Thyroid gland (tissue), 4 donors: ENCODE results near the gene NAV3.

ENCODE experiments used
- POLR2A ChIP-seq, 2 donors: fragments of 450-650 bp; IDR thresholded peaks; one replicate each; pipeline ENCODE4 v1.6.1; 2017; ENCODE audit warnings: antibody characterized with exemption in 2 of 2, mild to moderate bottlenecking in 2 of 2, moderate library complexity in 1 of 2
- TF ChIP-seq, protein P1 (sequence below), 6 experiments: fragments of 200-600 bp in 3 of 6; fragments of 450-650 bp in 3 of 6; sonication (generic) in 3 of 6; IDR thresholded peaks; one replicate each; pipeline ENCODE4 v1.5.1; 2016 to 2019; ENCODE audit warnings: antibody characterized with exemption in 6 of 6, mild to moderate bottlenecking in 2 of 6, inconsistent platforms in 1 of 6, moderate library complexity in 1 of 6

DNA sequence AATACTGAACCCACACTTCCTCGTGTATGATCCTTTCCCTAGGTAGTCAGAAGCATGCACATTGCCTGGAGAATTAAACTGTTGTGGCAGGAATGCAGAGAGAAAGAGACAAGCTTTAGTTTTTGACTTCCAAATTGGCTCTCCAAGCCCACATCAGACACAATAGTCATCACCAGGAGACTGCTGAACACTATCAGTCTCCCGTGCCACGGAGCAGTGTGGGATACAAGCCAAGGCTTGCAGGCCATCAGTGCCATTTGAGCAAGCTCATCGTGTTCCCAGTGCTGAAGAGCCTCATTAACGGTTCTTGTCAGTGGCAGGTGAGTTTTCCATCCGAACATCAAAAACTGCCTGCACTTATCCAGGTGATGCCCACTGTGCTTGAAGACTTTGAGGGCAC lies 410.8 kb downstream of the NAV3 start:
- TF ChIP-seq, protein P1, sequence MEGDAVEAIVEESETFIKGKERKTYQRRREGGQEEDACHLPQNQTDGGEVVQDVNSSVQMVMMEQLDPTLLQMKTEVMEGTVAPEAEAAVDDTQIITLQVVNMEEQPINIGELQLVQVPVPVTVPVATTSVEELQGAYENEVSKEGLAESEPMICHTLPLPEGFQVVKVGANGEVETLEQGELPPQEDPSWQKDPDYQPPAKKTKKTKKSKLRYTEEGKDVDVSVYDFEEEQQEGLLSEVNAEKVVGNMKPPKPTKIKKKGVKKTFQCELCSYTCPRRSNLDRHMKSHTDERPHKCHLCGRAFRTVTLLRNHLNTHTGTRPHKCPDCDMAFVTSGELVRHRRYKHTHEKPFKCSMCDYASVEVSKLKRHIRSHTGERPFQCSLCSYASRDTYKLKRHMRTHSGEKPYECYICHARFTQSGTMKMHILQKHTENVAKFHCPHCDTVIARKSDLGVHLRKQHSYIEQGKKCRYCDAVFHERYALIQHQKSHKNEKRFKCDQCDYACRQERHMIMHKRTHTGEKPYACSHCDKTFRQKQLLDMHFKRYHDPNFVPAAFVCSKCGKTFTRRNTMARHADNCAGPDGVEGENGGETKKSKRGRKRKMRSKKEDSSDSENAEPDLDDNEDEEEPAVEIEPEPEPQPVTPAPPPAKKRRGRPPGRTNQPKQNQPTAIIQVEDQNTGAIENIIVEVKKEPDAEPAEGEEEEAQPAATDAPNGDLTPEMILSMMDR (IDR thresholded peaks at IDR 0.05), result no peak
- no peak for TF ChIP-seq POLR2A (IDR thresholded peaks at IDR 0.05)
